HepG2 (cell line): ENCODE measurements around the gene ARHGAP19. TPM values are rescaled to one million over a fixed set of nuclear protein-coding genes. Genes with fewer than 3 reads are reported as not detected.

Experiments used
- polyA plus RNA-seq, 8 experiments: library from polyadenylated mRNA; depleted of rRNA in 3 of 8; stranded (reverse) in 7 of 8; unstranded in 1 of 8; fragments of >200 nt; fragmentation: Illumina TruSeq in 4 of 8; extraction: Trizol in 4 of 8; gene quantifications; 2 replicates each; pipeline versions ENCODE4 v1.2.1 to v1.2.3, GENCODE V29; 2011 to 2016; ENCODE audit warnings: low read depth in 4 of 8, missing spikeins in 1 of 8, mixed read lengths in 1 of 8; ENCODE audit not compliant: insufficient read depth in 1 of 8
- small RNA-seq, 3 experiments: library from RNA; depleted of rRNA; stranded (forward); fragments of <200 nt; gene quantifications; one replicate each; pipeline ENCODE3, GENCODE V24; 2012; ENCODE audit warnings: low read depth in 2 of 3, low replicate concordance in 1 of 3; ENCODE audit not compliant: insufficient read length in 3 of 3, insufficient read depth in 2 of 3
- total RNA-seq, 5 experiments: library from RNA; depleted of rRNA; stranded (reverse); fragments of >200 nt; fragmentation: Illumina TruSeq; extraction: Trizol; gene quantifications; 2 replicates each; pipeline ENCODE4 v1.2.3, GENCODE V29; 2016; ENCODE audit warnings: low read depth in 1 of 5

ARHGAP19 gene
- total and polyA plus RNA-seq, 2 of the 13 experiments (the other 11 are each of a cell fraction or from before 2014, with no cell fraction given), result 7.6 to 10.0 TPM

Small RNA genes lying within 50 kb of the gene (small RNA-seq; reads per million reads assigned to genes)
- 0 reads per million in 3 experiments for gene RF00017

Other genes starting within 250 kb of the ARHGAP19 start
- 0.07 and 0.33 TPM in 2 replicates for gene SLIT1, start 106.7 kb downstream of the ARHGAP19 start, total RNA-seq (2016; rRNA removed; fragmentation: Illumina TruSeq; extraction: Trizol)
- 0.09 and 0.22 TPM in 2 replicates for gene SLIT1, start 106.7 kb downstream of the ARHGAP19 start, polyA plus RNA-seq (2011; rRNA removed)
- gene FRAT1, start 26.6 kb upstream of the ARHGAP19 start, total RNA-seq (2016; rRNA removed; fragmentation: Illumina TruSeq; extraction: Trizol), result 1.3 and 2.3 TPM in 2 replicates
- gene FRAT1, start 26.6 kb upstream of the ARHGAP19 start, polyA plus RNA-seq (2011; rRNA removed), result 1.7 TPM in 2 replicates
- 10.1 and 14.1 TPM in 2 replicates for gene FRAT2, start 42.1 kb upstream of the ARHGAP19 start, total RNA-seq (2016; rRNA removed; fragmentation: Illumina TruSeq; extraction: Trizol)
- 6.3 and 7.2 TPM in 2 replicates for gene FRAT2, start 42.1 kb upstream of the ARHGAP19 start, polyA plus RNA-seq (2011; rRNA removed)
- 30.6 and 39.4 TPM in 2 replicates for gene RRP12, start 108.7 kb upstream of the ARHGAP19 start, total RNA-seq (2016; rRNA removed; fragmentation: Illumina TruSeq; extraction: Trizol)
- 13.2 and 18.6 TPM in 2 replicates for gene RRP12, start 108.7 kb upstream of the ARHGAP19 start, polyA plus RNA-seq (2011; rRNA removed)
- 354 and 442 TPM in 2 replicates for gene PGAM1, start 133.6 kb upstream of the ARHGAP19 start, total RNA-seq (2016; rRNA removed; fragmentation: Illumina TruSeq; extraction: Trizol)
- gene PGAM1, start 133.6 kb upstream of the ARHGAP19 start, polyA plus RNA-seq (2011; rRNA removed), result 403 and 483 TPM in 2 replicates
- 39.9 and 47.6 TPM in 2 replicates for gene EXOSC1, start 153.4 kb upstream of the ARHGAP19 start, total RNA-seq (2016; rRNA removed; fragmentation: Illumina TruSeq; extraction: Trizol)
- 36.3 and 38.0 TPM in 2 replicates for gene EXOSC1, start 153.4 kb upstream of the ARHGAP19 start, polyA plus RNA-seq (2011; rRNA removed)
- gene ZDHHC16, start 153.5 kb upstream of the ARHGAP19 start, total RNA-seq (2016; rRNA removed; fragmentation: Illumina TruSeq; extraction: Trizol), result 30.2 and 41.8 TPM in 2 replicates
- gene ZDHHC16, start 153.5 kb upstream of the ARHGAP19 start, polyA plus RNA-seq (2011; rRNA removed), result 40.8 and 49.4 TPM in 2 replicates
- gene MMS19, start 205.8 kb upstream of the ARHGAP19 start, total RNA-seq (2016; rRNA removed; fragmentation: Illumina TruSeq; extraction: Trizol), result 76.4 and 95.9 TPM in 2 replicates
- gene MMS19, start 205.8 kb upstream of the ARHGAP19 start, polyA plus RNA-seq (2011; rRNA removed), result 106 and 107 TPM in 2 replicates
- 5.8 and 7.9 TPM in 2 replicates for gene UBTD1, start 206.3 kb upstream of the ARHGAP19 start, total RNA-seq (2016; rRNA removed; fragmentation: Illumina TruSeq; extraction: Trizol)
- gene UBTD1, start 206.3 kb upstream of the ARHGAP19 start, polyA plus RNA-seq (2011; rRNA removed), result 10.0 and 11.4 TPM in 2 replicates